GM12878 (cell line): ENCODE results near the gene PMP22. TPM values are rescaled to one million over a fixed set of nuclear protein-coding genes. Genes with fewer than 3 reads are reported as not detected.

ENCODE experiments used
- ATAC-seq: fragments of 200-7000 bp; cut with Tn5 transposase; 3 replicates; pipeline ENCODE4 v1.9.1; 2020; ENCODE audit warnings: mild to moderate bottlenecking, moderate library complexity
- BruUV-seq: library from RNA; stranded (reverse); fragments of 400-500 nt; replicated peaks from 2 replicates; lab custom pipeline; 2021; lab: Mats Ljungman, UMichigan
- CTCF ChIA-PET: fragments of 300-600 bp; sonication (Branson Sonifier 250); formaldehyde crosslinking; extraction: SDS; loops from one replicate; lab custom pipeline; 2021; ENCODE audit warnings: inconsistent platforms; lab: Yijun Ruan, JAX
- POLR2A ChIA-PET: fragments of 350-600 bp; formaldehyde crosslinking; extraction: SDS; loops from one replicate; lab custom pipeline; 2021; ENCODE audit warnings: inconsistent platforms; lab: Charles Lee
- RAD21 ChIA-PET: fragments of 300-600 bp; sonication (Branson Sonifier 250); formaldehyde crosslinking; loops from one replicate; lab custom pipeline; 2023; ENCODE audit warnings: antibody characterized with exemption; ENCODE audit not compliant: unreplicated experiment; lab: Charles Lee
- SMC1A ChIA-PET: fragments of 300-600 bp; sonication (Branson Sonifier 250); formaldehyde crosslinking; loops from one replicate; lab custom pipeline; 2023; ENCODE audit not compliant: unreplicated experiment, uncharacterized antibody; lab: Charles Lee
- DNase-seq: peaks from one replicate; pipeline ENCODE4 v3.0.0-alpha.2; 2011; ENCODE audit warnings: low read depth, low spot score
- FAIRE-seq: peaks from 3 replicates; lab custom pipeline; 2011; peaks lifted over from hg19 to GRCh38; lab: Jason Lieb, UNC
- H2AFZ ChIP-seq: 2 replicates; pipeline ENCODE4 v1.6.0; 2011; ENCODE audit warnings: low read depth, low read length, control low read depth; ENCODE audit not compliant: control insufficient read depth
- H3K27ac ChIP-seq: 2 replicates; pipeline ENCODE4 v1.5.1; 2011; ENCODE audit warnings: control low read depth; ENCODE audit not compliant: control insufficient read depth, insufficient read depth
- H3K27me3 ChIP-seq, 2 experiments: replicated peaks in 1 of 2; 2 replicates each; pipeline versions ENCODE4 v1.6.0 to v1.6.1; 2011; ENCODE audit warnings: low read length in 1 of 2; ENCODE audit not compliant: control insufficient read depth in 2 of 2, insufficient read depth in 2 of 2
- H3K36me3 ChIP-seq, 2 experiments: 2 replicates each; pipeline ENCODE4 v1.5.1; 2011; ENCODE audit warnings: low read length in 1 of 2; ENCODE audit not compliant: control insufficient read depth in 2 of 2, insufficient read depth in 2 of 2
- H3K4me1 ChIP-seq: 2 replicates; pipeline ENCODE4 v1.6.1; 2011; ENCODE audit warnings: mild to moderate bottlenecking, low read length, moderate library complexity, mixed read lengths; ENCODE audit not compliant: control insufficient read depth, insufficient read depth
- H3K4me2 ChIP-seq: 2 replicates; pipeline ENCODE4 v1.6.0; 2011; ENCODE audit warnings: control low read depth; ENCODE audit not compliant: control insufficient read depth, insufficient read depth
- H3K4me3 ChIP-seq: fragments of 200-600 bp; sonication (generic); 2 replicates; pipeline ENCODE4 v1.5.1; 2016
- H3K79me2 ChIP-seq: 2 replicates; pipeline ENCODE4 v1.6.0; 2011; ENCODE audit warnings: low read length; ENCODE audit not compliant: control insufficient read depth, insufficient read depth
- H3K9ac ChIP-seq: 2 replicates; pipeline ENCODE4 v1.8.0; 2011; ENCODE audit warnings: low read length, control low read depth, mixed read lengths; ENCODE audit not compliant: control insufficient read depth, insufficient read depth
- H3K9me3 ChIP-seq: replicated peaks from 3 replicates; pipeline ENCODE4 v1.5.1; 2011; ENCODE audit warnings: mild to moderate bottlenecking, low read length; ENCODE audit not compliant: control insufficient read depth, insufficient read depth
- H4K20me1 ChIP-seq: 2 replicates; pipeline ENCODE4 v1.6.0; 2011; ENCODE audit not compliant: control insufficient read depth, insufficient read depth
- EZH2 ChIP-seq: IDR thresholded peaks from 2 replicates; pipeline ENCODE4 v1.6.1; 2012; ENCODE audit warnings: low read depth, mild to moderate bottlenecking, control low read depth, inconsistent platforms, low read length, borderline replicate concordance; ENCODE audit not compliant: control insufficient read depth
- NR2F1 ChIP-seq: fragments of 450-650 bp; conservative IDR thresholded peaks from 2 replicates; pipeline ENCODE4 v1.6.1; 2017; ENCODE audit warnings: mild to moderate bottlenecking
- RAD21 ChIP-seq: IDR thresholded peaks from 2 replicates; pipeline ENCODE4 v1.6.1; 2011; ENCODE audit warnings: mild to moderate bottlenecking, low read depth, low read length, moderate library complexity; ENCODE audit not compliant: insufficient read depth
- ZNF207 ChIP-seq: fragments of 450-650 bp; IDR thresholded peaks from 2 replicates; pipeline ENCODE4 v1.6.1; 2014; ENCODE audit warnings: antibody characterized with exemption, mild to moderate bottlenecking, borderline replicate concordance
- WGBS: methylation state at CpG from one replicate; pipeline ENCODE4 v1.1.6; 2016; ENCODE audit warnings: low lambda C conversion rate; ENCODE audit not compliant: insufficient replicate concordance, insufficient coverage; ENCODE audit errors: missing lambda C conversion rate; 5-methylcytosine and 5-hydroxymethylcytosine counted together
- in situ Hi-C: fragments of 300-500 bp; cut with MboI; formaldehyde crosslinking; loops from 9 replicates; pipeline ENCODE4 v1.14.3; 2018; ENCODE audit warnings: mixed read lengths
- intact Hi-C: fragments of 100-400 bp; cut with micrococcal nuclease; formaldehyde crosslinking; loops from one replicate; pipeline ENCODE4 v1.14.2; 2022; ENCODE audit not compliant: unreplicated experiment
- polyA plus RNA-seq, 11 experiments: library from polyadenylated mRNA; depleted of rRNA in 4 of 11; unstranded in 6 of 11; stranded (reverse) in 5 of 11; fragments of >200 nt; fragmentation: Nextera tagmentation in 4 of 11; fragmentation: Illumina TruSeq in 1 of 11; extraction: Ambion mirVana in 4 of 11; extraction: Trizol in 1 of 11; gene quantifications; 1 replicate in 1 of 11; 2 replicates in 10 of 11; pipeline versions ENCODE4 v1.2.1 to v1.2.3, GENCODE V29; 2011 to 2016; ENCODE audit warnings: inconsistent platforms in 2 of 11, missing spikeins in 2 of 11, low read depth in 1 of 11
- total RNA-seq, 4 experiments: library from RNA; depleted of rRNA in 3 of 4; stranded (reverse); fragments of >200 nt in 3 of 4; fragmentation: Illumina TruSeq in 1 of 4; extraction: Trizol in 1 of 4; gene quantifications; 2 replicates each; pipeline versions ENCODE4 v1.2.1 to v1.2.3, GENCODE V29; 2013 to 2021
- TF ChIP-seq, protein P1 (sequence below), 3 experiments: IDR thresholded peaks in 2 of 3; conservative IDR thresholded peaks in 1 of 3; 2 replicates each; pipeline ENCODE4 v1.5.1; 2011; ENCODE audit warnings: low read depth in 3 of 3, low read length in 3 of 3, mild to moderate bottlenecking in 3 of 3, control low read depth in 2 of 3, moderate library complexity in 2 of 3, inconsistent platforms in 1 of 3, mixed read lengths in 1 of 3; ENCODE audit not compliant: control insufficient read depth in 2 of 3, insufficient read depth in 1 of 3; ENCODE audit errors: extremely low read depth in 1 of 3
- TF ChIP-seq, protein P2 (sequence below): IDR thresholded peaks from 2 replicates; pipeline ENCODE4 v1.6.1; 2011; ENCODE audit warnings: borderline replicate concordance, low read depth, mild to moderate bottlenecking, moderate library complexity, low read length; ENCODE audit not compliant: insufficient read depth, poor library complexity, severe bottlenecking

The PMP22 gene
- total and polyA plus RNA-seq, 10 of the 15 experiments (the other 5 are each of a cell fraction or from before 2014, with no cell fraction given), result 0.59 TPM; not detected in 9

GRCh38 chr17:15260376-15261257 lies 4.5 kb downstream of the PMP22 start:
- in situ Hi-C loops (loop anchor here (25.0 kb wide), 1 partner anchor 727 kb away; the partner anchor contains the start of genes TTC19 and ZSWIM7), intact Hi-C loops (no loop called here)
- Histone ChIP-seq H3K4me3 (peak overlapping the region; percentile 16; the same call in 1 of the 2 replicates), H4K20me1 (no peaks in the 10 kb centered on the region), H3K27ac (no peak overlapping the region), H3K36me3 (no peaks in the 10 kb centered on the region), H3K9ac (no peak overlapping the region), H3K4me1 (no peaks in the 10 kb centered on the region), H3K79me2 (no peaks in the 10 kb centered on the region), H3K9me3 (no peaks in the 10 kb centered on the region), H3K27me3 (peaks cover 0 to 2% of the 10 kb centered on the region in 2 experiments; a peak in 3 of 4 replicates), H2AFZ (no peak overlapping the region; the same call in 1 of the 2 replicates), H3K4me2 (peak overlapping the region; percentile 77)
- CTCF ChIA-PET, result interaction anchor here (0.6 kb wide), 1 partner anchor 239 kb away, joined by 4 read pairs; no protein-coding TSS in a partner anchor
- peak; percentile 88 for ATAC-seq
- 12% methylated on average over 55 of the region's 67 CpGs for WGBS
- SMC1A ChIA-PET, result no interaction called here
- TF ChIP-seq, protein P1, sequence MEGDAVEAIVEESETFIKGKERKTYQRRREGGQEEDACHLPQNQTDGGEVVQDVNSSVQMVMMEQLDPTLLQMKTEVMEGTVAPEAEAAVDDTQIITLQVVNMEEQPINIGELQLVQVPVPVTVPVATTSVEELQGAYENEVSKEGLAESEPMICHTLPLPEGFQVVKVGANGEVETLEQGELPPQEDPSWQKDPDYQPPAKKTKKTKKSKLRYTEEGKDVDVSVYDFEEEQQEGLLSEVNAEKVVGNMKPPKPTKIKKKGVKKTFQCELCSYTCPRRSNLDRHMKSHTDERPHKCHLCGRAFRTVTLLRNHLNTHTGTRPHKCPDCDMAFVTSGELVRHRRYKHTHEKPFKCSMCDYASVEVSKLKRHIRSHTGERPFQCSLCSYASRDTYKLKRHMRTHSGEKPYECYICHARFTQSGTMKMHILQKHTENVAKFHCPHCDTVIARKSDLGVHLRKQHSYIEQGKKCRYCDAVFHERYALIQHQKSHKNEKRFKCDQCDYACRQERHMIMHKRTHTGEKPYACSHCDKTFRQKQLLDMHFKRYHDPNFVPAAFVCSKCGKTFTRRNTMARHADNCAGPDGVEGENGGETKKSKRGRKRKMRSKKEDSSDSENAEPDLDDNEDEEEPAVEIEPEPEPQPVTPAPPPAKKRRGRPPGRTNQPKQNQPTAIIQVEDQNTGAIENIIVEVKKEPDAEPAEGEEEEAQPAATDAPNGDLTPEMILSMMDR (IDR thresholded peaks at IDR 0.05 in 2 of 3, conservative IDR thresholded peaks at IDR 0.05 in 1 of 3; ENCODE audit: control insufficient read depth in 2 of 3, extremely low read depth in 1 of 3, insufficient read depth in 1 of 3, low read depth in 3 of 3, low read length in 3 of 3), result peak; percentile 23 to 47 (median 45); a peak in 5 of 6 replicates
- no peak for TF ChIP-seq ZNF207
- TF ChIP-seq RAD21, result peak; percentile 47
- 0 out of 2 replicates have a peak, but pooled peaks have one; percentile 18 for TF ChIP-seq NR2F1
- no peak for TF ChIP-seq EZH2
- TF ChIP-seq, protein P2, sequence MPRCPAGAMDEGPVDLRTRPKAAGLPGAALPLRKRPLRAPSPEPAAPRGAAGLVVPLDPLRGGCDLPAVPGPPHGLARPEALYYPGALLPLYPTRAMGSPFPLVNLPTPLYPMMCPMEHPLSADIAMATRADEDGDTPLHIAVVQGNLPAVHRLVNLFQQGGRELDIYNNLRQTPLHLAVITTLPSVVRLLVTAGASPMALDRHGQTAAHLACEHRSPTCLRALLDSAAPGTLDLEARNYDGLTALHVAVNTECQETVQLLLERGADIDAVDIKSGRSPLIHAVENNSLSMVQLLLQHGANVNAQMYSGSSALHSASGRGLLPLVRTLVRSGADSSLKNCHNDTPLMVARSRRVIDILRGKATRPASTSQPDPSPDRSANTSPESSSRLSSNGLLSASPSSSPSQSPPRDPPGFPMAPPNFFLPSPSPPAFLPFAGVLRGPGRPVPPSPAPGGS, result no peak
- no peak for DNase-seq
- POLR2A ChIA-PET, result no interaction called here
- RAD21 ChIA-PET, result no interaction called here
- BruUV-seq, result no TSS peak
- no peak for FAIRE-seq
